ENCODE measurements around the gene UBE2F.
A peak's percentile ranks its signal among the peaks of the same experiment; 100 is the strongest.
"Not testable (repeated sequence)": the region's sequence is repeated elsewhere in the genome, so short reads cannot be mapped to it uniquely, and the experiment has no call there.

UBE2F gene

DNA sequence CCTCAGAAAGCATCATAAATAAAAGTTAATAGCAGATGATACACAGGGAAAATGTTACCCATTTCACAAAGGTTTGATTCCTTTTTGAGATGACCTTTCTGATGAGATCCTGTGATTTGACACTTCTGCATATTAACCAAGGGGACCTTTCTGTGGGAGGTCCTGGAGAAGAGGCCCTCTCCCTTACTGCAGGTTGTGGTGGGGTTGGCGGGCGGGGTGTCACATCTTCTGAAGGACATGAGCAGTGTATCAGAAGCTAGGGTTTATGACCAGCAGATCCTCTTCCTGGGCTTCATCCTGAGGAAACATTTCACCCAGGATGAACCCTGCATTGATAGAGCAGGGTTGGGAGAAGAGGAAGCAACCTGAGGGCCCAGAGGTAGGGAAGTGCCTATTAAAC lies 56.8 kb downstream of the UBE2F start:
- no peak for DNase-seq

DNA sequence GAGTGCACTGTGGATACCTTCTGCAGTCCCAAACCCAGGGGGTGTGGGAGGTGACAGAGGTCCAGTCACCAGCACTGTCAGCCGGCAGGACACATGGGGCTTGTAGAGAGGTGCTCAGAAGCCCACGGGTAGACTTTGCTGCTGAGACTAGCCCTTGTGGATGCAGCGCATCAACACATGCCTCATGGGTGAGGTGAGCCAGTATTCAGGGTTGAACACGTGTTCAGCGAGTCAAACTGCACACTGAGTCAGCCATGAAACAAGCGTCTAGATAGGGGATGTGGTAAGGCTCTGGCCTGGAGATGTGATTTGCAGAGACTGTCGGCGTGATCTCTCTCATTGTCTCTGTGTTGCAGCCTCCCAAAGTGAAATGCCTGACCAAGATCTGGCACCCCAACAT lies 58.2 kb downstream of the UBE2F start:
- DNase-seq = no peak

DNA sequence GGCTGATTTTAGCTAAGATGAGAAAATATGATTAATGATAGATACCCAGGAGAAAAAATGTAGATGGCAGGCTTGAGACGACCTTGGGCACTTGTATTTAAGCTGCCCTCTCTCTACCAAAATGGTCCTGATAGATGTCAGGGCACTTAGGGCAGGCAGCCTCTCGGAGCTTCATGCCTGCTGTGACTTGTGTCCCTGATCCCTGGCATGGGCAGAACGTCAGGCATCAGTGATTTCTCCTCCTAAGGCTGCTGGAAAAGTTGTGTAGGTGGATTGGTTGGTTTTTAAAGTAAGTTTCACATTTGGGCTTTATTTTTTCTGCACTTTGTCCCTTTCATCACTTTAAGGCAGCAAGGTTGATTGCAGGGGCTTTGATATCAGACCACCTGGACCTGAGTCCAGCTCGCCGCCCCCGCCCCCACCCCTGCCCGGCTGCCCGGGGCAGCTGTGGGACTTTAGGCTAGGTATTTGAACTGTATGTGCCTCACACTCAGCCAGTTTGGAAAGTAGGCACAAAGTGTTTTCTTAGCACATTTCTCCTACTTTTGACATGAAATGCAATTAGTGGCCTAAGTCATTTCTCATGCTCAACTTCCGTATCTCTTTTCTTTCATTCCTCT lies 59.0 kb downstream of the UBE2F start:
- DNase-seq = no peak

DNA sequence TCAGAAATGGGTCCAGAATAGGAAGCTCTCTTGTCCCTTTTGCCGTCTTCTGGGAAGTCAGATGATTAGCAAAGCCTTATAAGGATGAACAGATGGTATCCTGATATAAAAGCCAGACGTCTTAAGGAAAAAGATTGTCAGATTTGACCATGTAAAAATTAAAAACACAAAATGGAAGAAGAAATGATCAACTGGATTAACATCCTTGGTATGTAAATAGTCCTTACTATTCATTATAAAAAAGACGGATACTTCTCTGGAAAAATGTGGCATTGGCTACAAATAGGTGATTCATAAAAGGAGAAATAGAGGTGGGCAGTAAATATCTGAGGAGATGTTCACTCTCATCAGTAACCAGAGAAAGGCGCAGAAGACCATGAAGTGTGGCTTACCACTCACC lies 60.2 kb downstream of the UBE2F start:
- no peak for DNase-seq

DNA sequence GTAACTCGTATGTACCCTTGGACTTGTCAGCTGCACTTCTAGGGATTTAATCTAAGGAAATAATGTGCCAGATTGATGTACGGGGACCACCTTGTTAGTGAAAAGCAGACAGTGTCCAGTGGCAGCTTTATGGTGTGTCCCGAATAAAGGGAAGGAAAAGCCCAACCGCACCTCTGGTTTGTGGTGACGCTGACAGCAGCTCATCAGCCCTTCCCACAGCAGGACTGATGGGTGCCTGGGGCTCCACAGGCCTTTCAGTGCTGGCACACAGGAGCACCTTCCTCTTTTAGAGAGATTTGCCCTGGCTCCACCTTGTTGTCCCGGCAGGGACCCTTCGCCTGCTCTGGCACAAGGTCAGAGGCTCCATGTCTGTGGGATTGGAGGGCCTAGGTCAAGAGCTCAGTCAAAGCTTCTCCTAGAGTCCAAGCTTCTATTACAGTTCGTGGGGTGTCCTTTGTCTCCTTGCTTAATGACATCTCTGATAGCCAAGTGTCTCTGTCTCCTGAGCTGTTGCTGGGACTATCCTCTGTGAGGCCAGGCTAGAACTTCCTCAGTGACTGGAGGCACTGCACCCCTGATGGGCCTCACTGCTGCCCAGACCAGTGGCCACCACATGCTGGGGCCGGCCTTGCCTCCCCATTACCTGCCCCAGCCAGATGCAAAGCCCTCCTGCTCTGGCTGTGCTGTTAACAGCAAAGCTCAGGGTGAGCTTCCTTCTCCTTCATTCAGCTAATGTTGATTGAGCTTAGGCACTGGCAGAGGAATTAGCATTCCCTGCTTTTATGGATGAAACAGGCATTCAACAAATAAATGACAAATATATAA lies 61.0 kb downstream of the UBE2F start:
- DNase-seq = no peak

DNA sequence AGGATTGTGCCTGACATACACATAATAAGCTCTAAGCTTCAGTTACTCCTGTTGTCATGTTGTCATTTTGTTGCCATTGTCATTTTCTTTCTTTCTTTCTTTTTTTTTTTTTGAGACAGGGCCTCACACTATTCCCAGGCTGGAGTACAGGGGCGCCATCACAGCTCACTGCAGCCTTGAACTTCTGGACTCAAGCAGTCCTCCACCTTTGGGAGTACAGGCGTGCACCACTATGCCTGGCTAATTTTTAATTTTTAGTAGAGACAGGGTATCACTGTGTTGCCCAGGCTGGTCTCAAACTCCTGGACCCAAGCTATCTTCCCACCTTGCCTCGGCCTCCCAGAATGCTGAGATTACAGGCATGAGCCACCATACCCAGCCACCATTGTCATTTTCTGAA lies 63.0 kb downstream of the UBE2F start:
- DNase-seq = no peak

DNA sequence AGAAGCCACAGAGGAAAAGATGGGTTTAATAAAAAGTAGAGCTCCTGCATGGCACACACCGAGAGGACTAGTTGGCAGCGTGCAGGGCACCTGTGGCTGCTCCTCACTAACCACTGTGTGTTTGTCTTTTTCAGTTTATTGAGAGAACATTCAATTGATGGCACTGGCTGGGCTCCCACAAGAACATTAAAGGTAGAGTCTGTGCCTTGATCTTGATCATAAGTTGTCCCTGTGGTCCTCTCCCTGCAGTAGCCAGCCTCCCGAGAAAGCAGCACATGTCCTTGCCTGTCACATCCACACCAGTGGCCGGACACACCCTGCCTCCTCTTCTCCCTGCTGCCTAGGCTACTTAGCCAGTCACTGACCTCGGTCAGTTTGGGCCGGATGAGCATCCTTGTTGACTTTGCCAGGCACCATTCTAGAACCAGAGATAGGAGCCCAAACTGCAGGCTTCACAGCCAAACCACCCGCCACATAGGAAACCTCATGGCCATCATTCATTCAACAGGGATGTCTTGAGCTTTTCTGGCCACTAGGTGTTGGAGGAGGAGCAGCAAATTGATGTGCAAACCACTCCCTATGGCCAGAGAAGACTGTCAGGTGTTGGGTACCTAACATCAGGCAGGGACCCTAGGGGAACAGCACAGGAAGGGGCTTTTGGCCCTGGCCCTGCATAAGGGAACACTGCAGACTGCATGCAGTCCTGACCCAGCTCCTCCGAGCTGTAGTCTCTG lies 63.8 kb downstream of the UBE2F start:
- no peak for DNase-seq

DNA sequence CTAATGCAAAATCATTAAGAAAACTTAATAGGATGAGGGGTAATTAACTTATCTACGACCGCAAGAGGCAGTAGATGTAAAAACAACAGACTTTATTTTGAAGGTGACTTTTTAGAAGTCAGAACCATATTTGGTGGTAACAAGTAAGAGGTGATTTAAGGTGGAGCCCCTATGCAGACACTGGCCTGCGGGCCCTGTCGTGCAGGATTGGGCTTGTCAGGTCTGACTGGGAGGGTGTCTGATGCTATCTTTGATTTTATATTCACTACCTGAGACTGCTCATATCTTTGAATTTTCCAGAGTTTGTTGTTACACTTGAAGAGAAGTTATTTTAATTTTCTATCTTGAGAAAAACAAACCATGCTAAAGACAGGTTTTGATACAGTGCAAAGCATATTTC lies 64.9 kb downstream of the UBE2F start:
- DNase-seq = no peak

GRCh38 chr2:238032755-238033337 lies 66.0 kb downstream of the UBE2F start:
- no peak for DNase-seq

DNA sequence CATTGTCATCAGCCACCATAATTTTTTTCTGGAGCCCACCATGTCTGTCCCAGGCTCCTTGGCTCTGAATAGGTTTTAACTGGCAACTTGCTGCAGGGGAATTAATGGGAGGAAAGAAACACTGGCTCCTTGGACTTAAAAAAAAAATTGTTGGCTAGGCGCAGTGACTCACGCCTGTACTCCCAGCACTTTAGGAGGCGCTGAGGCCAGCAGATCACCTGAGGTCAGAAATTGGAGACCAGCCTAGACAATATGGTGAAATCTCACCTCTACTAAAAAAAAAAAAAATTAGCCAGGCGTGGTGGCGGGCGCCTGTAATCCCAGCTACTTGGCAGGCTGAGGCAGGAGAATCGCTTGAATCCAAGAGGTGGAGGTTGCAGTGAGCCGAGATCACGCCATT lies 67.2 kb downstream of the UBE2F start:
- not testable (repeated sequence) for DNase-seq

GRCh38 chr2:238038203-238038602 lies 71.4 kb downstream of the UBE2F start:
- DNase-seq = no peak

DNA sequence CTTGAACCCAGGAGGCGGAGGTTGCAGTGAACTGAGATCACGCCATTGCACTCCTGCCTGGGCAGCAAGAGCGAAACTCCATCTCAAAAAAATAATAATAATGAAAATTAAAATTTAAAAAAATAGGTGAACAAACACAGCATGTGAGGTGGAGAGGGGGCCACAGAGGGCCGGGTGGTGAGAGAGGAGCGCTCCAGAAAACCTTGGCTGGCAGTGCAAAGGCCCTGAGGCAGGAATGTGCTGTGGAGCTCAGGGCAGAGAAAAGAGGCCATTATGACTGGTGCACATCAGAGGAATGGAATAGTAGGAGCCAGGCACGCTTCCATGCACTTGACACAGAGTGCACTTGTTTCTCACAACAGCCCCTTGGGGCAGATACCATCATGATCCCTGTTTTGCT lies 72.3 kb downstream of the UBE2F start:
- DNase-seq = no peak

DNA sequence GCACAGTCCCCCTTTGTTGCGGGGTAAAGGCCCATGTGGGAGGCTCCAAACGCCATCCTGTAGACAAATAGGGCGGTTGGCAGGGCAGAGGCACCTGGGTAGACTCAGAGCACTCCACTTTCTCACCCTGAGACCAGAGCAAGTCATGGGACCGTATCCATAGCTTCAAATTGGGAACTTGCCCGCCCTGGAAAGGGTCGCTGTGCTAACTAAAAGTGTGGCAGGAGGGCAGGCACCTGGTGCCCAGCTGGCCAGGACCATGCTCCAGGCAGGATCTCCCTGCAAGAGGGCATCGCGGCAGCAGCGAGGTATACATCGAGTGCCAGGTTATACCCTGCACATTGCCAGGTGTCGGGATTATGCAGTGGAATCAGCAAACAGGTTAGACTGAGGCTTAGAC lies 73.2 kb downstream of the UBE2F start:
- no peak for DNase-seq

DNA sequence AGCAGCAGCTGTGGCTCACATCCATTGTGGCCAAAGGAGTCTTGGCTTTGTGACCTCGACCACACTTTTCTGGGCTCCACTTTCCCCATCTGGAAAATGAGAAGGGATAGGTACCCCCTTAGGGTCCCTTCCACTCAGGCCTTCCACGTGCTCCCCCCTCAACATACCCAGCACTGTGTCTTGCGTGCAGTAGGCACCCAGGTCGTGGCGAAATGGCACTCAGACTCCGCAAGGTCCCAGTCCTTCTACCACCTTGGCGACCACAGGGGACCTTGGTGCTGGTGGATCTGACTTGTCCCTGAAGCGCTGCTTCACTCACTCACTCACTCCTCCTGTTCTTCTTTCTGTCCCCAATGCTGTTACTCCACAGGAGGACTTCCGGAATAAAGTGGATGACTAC lies 74.1 kb downstream of the UBE2F start:
- no peak for DNase-seq

- no peak for DNase-seq
These were observed 75.3 kb downstream of the UBE2F start for GRCh38 chr2:238042090-238042489.

DNA sequence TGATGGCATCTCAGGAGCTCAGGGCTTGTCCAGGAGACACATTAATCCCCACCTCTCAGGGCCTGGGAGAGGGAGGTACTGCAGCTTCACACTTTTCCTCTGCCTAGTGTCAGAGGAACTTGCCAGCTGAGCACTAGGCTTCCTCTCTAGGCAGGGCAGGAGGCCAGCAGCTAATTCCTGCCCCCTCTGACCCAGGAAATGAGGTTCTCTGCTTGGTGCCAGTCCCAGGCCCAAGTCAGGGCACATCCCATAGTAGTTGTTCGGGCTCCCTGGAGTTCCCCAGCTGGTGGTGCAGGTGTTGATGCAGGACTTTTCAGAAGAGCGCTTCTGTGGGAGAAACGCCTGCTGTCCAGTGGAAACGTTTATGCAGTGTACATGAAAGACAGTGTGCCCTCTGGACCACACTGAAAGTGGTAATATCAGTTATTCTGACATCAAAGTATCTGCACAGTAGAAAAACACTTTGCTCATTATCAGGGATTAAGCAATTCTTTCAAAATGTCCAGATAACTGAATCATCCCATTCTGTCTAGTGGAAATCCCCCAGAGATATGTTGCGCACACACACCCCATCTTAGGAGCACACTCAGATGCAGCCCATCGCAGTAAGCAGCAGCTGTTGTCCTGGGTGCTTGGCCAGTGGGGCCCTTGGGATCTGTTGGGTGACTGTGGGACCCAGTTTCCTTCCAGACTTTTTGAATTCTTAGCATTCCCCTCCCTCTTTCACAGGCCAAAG lies 76.2 kb downstream of the UBE2F start:
- no peak for DNase-seq

DNA sequence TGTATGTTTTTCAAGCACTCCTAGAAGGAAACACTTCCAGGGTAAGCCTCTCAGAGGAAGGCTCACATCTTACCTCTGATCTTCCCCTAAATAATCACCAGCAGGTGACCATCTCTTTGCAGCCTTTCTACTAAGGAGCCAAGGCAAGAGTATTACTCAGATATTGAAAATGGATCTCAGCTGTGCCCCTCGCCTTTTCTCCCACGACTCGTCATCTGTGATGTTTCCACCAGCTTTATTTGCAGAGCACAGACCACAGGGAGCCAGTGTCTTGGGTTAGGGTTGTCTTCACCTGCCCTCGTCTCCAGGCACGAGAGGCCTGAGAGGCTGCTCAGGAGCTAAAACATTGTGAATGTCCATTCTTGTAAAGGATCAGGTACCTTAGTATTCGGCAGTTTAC lies 77.0 kb downstream of the UBE2F start:
- DNase-seq = peak; percentile 26

GRCh38 chr2:238045575-238045974 lies 78.8 kb downstream of the UBE2F start:
- DNase-seq = peak; percentile 19

- peak; percentile 35 for DNase-seq
These were observed 80.0 kb downstream of the UBE2F start for GRCh38 chr2:238046725-238047270.

DNA sequence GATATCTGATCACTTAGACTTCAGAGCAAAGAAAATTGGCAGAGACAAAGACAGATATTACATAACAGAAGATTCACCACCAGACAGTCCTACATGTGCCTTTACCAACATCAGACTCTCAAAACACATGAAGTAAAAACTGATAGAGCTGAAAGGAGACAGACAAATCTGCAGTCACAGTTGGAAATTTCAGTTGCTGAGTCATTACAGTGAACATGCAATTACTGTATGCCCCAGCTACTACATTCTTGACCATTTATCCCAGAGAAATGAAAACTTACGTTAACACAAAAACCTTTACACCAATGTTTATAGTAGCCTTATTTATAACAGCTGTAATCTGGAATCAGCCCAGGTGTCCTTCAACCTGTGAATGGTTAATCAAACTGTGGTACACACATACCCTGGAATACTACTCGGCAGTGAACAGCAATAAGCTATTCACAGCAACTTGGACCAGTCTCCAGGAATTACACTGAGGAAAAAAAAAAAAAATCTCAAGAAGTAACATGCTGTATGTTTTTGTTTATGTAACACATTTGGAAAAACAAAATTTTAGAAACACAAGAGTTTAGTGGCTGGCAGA lies 86.5 kb downstream of the UBE2F start:
- DNase-seq = no peak

DNA sequence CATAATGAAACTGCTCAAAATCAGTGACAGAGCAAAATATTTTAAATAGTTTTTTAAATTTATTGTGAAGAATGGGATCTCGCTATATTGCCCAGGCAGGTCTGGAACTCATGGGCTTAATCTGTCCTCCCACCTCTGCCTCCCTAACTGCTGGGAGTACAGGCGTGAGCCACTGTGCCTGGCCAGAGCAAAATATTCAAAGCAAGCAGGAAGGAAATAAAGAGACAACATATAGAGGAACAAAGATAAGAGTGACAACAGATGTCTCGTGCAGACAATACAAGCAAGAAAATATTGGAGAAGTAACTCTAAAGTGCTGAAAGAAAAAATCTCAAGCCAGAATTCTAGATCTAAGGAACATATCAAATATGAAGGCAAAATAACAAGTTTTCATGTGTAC lies 89.0 kb downstream of the UBE2F start:
- no peak for DNase-seq
